ENCODE results near the gene LEF1. TPM values are rescaled to one million over a fixed set of nuclear protein-coding genes. Genes with fewer than 3 reads are reported as not detected.

Gene LEF1
- total and polyA plus RNA-seq, 9 of the 15 experiments (the other 6 are each of a cell fraction or from before 2014, with no cell fraction given) = 15.1 to 81.1 (median 29.7) TPM

DNA sequence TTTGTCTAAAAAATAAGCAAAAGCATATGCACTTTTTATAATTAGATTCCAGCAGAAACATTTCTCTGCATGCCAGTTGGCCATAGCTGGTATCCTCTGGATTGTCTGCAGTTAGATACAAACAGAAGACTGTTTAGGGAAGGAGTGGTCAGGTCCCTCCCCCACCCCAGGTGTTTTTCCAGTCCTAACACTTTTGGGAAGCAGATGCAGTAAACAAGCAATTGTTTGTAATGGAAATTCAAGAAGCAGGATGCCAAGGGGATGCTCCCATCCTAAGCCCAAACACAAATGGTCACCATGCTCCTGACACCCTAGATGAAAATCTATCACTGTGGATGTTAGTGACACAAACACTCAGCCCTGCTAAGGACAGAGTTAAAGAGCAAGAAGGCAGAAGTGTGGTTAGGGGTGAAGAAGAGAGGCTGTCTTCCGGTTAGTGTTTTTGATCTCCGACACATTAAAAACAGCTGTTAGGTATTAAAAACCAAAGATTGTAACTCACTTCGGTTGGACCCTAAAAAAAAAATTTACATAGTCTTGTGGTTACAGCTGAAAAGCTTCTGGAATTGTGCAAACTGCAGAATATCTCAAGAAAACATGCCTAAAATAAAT lies 7.9 kb downstream of the LEF1 start:
- Histone ChIP-seq H3K9me1 (ENCODE audit: control insufficient read depth, insufficient read depth, low read length) (no peaks in the 10 kb centered on the region), H3K27me3 (ENCODE audit: control insufficient read depth in 2 of 2, insufficient read depth in 2 of 2, low read length in 2 of 2) (no peaks in the 10 kb centered on the region), H2AFZ (ENCODE audit: low read depth, low read length) (no peak overlapping the region), H3K9ac (ENCODE audit: insufficient read depth in 1 of 2, low read depth in 2 of 2, low read length in 2 of 2) (no peak overlapping the region), H3K9me3 (replicated peaks; ENCODE audit: control insufficient read depth, insufficient read depth, low read depth, low read length) (no peaks in the 10 kb centered on the region), H4K20me1 (replicated peaks; ENCODE audit: control insufficient read depth, insufficient read depth, low read length) (no peaks in the 10 kb centered on the region), H3K4me2 (ENCODE audit: insufficient read depth, low read length) (no peak overlapping the region), H3K36me3 (ENCODE audit: control insufficient read depth, insufficient read depth, low read length) (peaks cover 50% of the 10 kb centered on the region), H3K79me2 (ENCODE audit: control insufficient read depth, insufficient read depth, low read length) (peaks cover 13% of the 10 kb centered on the region), H3K4me1 (replicated peaks in 1 of 2; ENCODE audit: control insufficient read depth in 2 of 2, insufficient read depth in 2 of 2, low read length in 2 of 2) (peaks cover 0 to 6% of the 10 kb centered on the region in 2 experiments; a peak in 3 of 5 replicates), H3K27ac (ENCODE audit: extremely low read depth, low read depth, low read length) (no peak overlapping the region), H3K4me3 (no peak overlapping the region)
- no peak for ATAC-seq
- 84% methylated on average over 3 of the region's 3 CpGs for WGBS (ENCODE audit: insufficient coverage, low coverage, missing lambda C conversion rate)
- intact Hi-C loops (cut with micrococcal nuclease) (no loop called here), in situ Hi-C loops (cut with MboI) (no loop called here)
- no peak for FAIRE-seq
- ChIA-PET POLR2A (interaction anchor here (0.7 to 1.4 kb wide), 2 partner anchors 46 to 65 kb away, joined by 3 to 5 read pairs; no protein-coding TSS in a partner anchor), CTCF (ENCODE audit: low intra/inter-chr PET ratio) (no interaction called here)
- no peak for DNase-seq (ENCODE audit: extremely low read depth in 1 of 4, low spot score in 3 of 4)
- no TSS peak for BruUV-seq (replicated peaks)
- no peak for TF ChIP-seq ZNF398 (CRISPR knock-in tag; IDR thresholded peaks at IDR 0.05)
- TF ChIP-seq, protein P1, sequence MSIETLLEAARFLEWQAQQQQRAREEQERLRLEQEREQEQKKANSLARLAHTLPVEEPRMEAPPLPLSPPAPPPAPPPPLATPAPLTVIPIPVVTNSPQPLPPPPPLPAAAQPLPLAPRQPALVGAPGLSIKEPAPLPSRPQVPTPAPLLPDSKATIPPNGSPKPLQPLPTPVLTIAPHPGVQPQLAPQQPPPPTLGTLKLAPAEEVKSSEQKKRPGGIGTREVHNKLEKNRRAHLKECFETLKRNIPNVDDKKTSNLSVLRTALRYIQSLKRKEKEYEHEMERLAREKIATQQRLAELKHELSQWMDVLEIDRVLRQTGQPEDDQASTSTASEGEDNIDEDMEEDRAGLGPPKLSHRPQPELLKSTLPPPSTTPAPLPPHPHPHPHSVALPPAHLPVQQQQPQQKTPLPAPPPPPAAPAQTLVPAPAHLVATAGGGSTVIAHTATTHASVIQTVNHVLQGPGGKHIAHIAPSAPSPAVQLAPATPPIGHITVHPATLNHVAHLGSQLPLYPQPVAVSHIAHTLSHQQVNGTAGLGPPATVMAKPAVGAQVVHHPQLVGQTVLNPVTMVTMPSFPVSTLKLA (conservative IDR thresholded peaks at IDR 0.05) = no peak
- no peak for TF ChIP-seq POLR3G (IDR thresholded peaks at IDR 0.05; ENCODE audit: extremely low read depth, insufficient read length, insufficient replicate concordance)

All from K562 (cell line).